NCI-H1092 (cell line): ENCODE data around the gene TAX1BP3.
A peak's percentile ranks its signal among the peaks of the same experiment; 100 is the strongest.
"Not testable (repeated sequence)": the region's sequence is repeated elsewhere in the genome, so short reads cannot be mapped to it uniquely, and the experiment has no call there.

ENCODE experiments used
- DNase-seq: peaks from one replicate; lab custom pipeline; 2025; lab: John Stamatoyannopoulos, UW

Gene TAX1BP3, protein sequence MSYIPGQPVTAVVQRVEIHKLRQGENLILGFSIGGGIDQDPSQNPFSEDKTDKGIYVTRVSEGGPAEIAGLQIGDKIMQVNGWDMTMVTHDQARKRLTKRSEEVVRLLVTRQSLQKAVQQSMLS

DNA sequence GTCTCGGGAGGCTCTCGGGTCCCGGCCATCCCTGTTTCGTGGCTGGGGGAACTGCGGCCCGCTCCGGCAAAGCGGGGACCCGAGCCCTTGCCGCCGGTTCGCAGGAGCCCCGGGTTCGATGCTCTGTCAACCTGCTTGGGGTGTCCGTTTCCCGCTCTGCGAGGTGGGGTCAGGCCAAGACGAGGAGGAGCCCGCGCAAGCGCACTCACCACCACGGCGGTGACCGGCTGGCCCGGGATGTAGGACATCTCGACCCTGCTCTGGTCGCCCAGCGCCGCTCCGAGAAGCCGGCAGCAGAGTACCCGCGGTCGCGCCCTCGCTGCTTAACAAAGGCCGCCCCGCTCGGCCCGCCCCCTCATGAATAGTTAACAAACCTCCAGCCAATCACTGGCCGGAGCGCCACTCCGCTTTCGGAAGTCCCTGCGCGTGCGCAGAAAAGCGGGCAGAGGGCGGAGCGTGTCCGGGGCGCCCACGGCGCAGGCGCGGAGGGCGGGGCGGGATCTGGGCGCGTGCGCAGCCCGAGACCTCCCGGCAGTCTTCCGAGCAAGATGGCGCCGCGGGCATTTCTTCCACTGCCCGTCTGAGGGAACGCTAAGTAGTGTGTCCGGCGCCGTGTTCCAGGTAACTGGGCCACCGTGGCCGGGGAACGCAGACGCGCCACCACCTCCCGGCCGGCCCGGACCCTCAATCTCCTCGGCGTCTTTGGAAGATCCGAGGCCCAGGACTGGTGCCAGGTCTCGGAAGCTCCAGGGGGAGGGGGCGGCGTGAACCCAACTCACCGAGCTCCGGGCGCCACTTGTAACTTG, at the start of gene TAX1BP3, which contains the start of gene EMC6:
Gene TAX1BP3, minus strand, starts transcription at position 300 of the 806 bp plus-strand sequence. Its CDS starts 52 bp downstream, at position 248.
Gene EMC6, plus strand, starts transcription at position 534 of the 806 bp plus-strand sequence. CDS start 335 bp downstream, outside the sequence.
- DNase-seq = peak; percentile 95

DNA sequence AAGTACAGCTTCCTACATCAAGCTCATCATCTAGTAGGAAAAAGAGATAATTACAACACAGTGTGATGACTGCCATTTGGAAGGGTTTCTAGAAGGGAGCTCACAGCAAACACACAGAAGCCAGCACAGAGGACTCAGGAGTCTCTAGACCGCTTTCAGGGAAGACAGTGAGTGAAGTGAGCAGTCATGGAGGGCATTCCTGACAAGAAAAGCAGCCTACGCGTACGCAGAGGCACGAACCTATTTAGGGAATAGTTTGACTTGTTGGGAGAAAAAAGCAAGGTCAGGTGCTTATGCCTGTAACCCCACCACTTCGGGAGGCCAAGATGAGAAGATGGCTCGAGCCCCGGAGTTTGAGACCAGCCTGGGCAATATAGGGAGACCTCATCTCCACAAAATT, 46.9 kb upstream of the TAX1BP3 start:
- no peak for DNase-seq

DNA sequence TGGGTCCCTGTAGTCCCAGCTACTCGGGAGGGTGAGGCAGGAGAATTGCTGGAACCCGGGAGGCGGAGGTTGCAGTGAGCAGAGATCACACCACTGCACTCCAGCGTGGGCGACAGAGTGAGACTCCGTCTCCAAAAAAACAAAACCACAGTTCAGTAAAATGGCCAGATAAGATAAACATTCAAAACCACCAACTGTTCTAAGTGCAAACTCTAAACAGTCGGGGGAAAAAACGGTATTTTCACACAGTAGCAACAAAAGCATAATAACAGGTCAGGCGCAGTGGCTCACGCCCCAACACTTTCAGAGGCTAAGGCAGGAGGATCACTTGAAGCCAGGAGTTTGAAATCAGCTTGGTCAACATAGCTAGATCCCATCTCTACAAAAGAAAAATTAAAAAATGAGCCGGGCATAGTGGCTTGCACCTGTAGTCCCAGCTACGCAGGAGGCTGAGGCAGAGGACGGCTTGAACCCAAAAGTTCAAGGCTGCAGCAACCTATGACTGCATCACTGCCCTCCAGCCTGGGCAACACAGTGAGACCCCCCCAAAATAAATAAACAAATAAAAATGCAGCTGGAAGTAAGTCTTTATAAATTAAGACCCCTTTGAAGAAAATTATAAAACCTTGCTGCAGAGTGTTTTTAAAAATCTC, 44.6 kb upstream of the TAX1BP3 start:
- DNase-seq = no peak

DNA sequence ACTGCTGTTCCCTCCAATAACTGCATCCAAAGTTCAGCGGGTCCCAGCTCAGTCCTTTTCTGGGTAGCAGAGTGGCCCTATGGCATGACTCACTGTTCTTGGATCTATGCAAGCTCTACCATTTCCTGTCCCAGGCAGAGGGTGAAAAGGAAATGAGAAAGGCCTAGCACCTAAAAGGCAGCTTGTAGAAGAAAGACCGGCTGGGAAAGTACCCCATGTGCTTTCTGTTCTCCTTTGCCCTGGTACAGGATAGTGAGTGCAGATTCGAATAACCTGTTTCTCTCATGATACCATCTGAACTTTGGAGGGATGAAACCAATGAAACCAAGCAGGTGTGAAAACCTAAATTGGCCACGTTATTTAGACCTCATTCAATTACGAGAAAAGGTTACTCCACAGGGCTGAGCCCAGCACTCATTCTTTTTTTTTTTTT, 42.6 kb upstream of the TAX1BP3 start:
- no peak for DNase-seq

DNA sequence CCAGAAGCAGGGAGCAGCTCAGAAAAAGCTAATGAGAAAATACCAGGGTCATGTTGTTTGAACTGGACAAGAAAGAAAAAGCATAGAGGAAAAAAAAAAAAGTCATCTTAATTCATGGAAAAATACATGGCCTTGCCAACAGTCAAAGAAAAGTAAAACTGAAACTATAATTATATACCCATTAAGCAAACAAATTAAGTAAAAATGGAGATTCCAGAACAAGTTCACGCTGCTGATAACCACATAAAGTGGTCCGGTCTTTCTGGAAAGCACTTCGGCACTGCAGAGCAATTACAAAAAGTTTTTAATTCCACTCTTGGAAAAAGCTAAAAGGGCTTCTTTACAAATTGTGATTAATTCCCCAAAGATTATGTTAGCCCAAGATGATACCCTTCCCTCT, 40.0 kb upstream of the TAX1BP3 start:
- no peak for DNase-seq

DNA sequence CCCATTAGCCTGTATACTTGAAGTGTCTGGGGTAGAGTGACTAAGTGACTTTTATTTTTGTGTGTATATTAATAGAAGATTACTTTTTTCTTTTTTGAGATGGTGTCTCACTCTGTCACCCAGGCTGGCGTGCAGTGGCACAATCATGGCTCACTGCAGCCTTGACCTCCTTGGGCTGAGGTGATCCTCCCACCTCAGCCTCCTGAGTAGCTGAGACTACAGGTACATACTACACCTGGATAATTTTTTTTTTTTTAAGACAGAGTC, 37.3 kb upstream of the TAX1BP3 start:
- not testable (repeated sequence) for DNase-seq

DNA sequence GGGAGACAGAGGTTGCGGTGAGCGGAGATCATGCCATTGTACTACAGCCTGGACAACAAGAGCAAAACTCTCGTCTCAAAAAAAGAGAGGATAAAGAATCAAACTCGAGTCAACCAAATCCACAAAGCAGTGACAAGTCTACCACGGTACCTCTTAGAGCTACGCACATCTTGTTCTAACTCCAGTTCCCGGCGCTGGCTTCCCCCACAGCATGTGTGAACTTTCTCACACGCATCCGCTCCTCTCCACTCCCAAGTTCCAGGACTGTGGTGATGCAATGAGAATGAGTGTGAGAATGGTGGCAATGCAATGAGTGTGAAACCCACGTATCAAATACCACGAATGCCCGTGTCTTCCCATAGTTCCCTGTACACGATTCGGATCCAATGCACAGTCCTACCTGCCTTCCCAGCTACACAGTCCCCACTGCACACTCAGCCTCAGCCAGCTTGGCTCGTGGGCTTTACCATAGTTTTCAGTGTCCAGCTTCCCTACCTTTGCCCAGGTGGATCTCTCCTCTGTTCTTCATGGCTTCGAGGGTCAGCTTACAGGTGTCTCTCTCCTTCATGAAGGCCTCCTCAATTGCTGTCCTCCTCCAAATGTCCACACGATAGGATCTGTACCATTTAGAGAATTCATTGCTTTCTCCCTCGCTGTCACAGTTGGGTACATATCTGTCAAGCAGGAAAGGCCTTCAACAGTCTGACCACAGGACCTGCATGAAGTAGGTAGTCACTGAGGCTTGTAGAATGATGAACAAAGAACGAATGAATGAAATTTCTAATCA, 36.7 kb upstream of the TAX1BP3 start:
- DNase-seq = no peak

DNA sequence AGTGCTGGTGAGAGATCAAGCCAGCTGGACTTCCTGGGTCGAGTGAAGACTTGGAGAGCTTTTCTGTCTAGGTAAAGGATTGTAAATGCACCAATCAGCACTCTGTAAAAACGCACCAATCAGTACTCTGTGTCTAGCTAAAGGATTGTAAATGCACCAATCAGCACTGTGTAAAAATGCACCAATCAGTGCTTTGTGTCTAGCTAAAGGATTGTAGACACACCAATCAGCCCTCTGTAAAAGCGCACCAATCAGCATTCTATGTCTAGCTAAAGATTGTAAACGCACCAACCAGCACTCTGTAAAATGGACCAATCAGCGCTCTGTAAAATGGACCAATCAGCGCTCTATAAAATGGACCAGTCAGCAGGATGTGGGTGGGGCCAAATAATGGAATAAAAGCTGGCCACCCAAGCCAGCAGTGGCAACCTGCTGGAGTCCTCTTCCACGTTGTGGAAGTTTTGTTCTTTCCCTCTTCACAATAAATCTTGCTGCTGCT, 33.7 kb upstream of the TAX1BP3 start:
- DNase-seq = not testable (repeated sequence)

DNA sequence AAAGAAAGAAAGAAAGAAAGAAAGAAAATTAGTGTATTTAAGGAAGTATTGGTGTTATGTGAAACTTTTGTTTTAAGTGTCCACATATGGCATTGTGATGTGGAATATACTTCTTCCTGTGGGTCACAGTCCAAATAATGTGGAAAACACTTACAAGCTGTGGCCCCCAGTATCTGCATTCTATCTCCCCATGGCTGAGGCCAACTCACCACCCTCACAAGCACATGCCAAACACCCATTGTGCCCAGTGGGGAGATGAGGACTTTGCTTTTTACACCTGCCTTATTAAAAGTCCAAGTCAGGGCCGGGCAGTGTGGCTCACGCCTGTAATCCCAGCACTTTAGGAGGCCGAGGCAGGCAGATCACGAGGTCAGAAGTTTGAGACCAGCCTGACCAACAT, 31.6 kb upstream of the TAX1BP3 start:
- no peak for DNase-seq

DNA sequence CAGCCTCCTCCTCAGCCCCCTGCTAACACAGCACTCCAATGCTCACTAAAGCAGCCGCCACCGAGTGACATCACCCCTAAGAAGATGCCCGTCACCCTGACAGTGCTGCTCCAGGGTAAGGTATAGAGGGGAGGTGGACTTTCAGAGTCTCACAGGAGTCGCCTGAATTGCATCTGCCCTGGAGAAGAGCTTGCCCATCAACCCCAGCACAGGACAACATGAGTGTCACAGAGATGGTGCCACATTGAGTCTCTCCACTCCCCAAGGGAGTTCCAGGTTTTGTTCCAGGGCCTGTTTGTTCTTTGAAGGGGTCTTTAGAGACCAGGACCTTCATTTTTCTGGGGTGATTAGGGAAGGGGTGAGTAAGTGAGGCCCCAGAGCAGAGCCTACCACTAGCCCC, 29.8 kb upstream of the TAX1BP3 start:
- DNase-seq = no peak

DNA sequence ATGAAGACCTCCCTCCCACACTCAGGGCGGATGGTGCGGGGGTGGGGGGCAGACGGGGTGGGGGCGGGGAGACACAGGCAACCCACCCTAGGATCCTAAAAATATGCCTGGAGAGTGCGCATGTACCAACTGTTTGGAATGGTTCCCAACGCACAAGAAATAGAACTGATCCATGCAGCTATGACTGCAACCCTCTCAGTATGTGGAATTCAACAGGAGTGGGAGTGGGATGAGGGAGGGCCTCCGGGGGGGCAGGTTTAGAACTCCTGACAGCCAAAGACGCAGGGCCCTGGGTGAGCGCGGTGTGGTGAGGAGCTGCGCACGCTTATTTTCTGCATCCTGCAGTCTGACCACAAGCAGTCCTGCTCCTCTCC, 28.7 kb upstream of the TAX1BP3 start:
- no peak for DNase-seq

DNA sequence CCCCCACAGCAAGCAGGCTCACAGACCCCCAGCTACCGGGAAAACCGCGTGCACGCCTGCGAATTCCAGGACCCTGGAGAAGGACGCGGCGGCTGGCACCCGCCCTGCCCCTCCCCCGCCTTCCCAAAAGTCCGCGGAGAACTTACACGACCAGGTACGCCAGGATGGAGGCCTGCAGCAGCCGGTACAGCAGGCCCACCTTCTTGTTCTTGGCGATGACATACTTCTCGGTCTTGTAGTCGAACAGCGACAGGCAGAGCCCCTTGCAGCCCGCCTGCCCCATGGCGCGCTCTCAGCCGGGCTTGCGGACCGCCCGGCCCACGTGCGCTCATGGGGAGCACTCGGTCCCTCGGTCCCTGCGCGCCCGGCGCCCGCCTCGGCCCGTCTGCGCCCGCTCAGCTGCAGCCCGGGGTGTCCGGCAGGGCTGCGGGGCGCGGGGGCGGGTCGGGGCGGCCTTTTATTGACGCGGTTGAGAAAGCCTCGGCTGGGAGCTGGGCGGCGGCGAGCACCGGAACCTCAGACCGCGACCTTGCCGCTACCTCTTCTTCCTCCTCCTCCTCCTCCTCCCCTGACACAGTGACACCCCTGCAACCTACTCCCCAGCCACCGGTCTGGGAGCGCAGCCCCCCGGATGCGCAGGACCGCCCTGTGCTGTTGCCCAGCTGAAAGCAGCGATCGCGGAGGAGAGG, 27.5 kb upstream of the TAX1BP3 start, which contains the start of gene P2RX5:
Gene P2RX5, minus strand, starts transcription at position 433 of the 689 bp plus-strand sequence. Its CDS starts 150 bp downstream, at position 283.
- no peak for DNase-seq

DNA sequence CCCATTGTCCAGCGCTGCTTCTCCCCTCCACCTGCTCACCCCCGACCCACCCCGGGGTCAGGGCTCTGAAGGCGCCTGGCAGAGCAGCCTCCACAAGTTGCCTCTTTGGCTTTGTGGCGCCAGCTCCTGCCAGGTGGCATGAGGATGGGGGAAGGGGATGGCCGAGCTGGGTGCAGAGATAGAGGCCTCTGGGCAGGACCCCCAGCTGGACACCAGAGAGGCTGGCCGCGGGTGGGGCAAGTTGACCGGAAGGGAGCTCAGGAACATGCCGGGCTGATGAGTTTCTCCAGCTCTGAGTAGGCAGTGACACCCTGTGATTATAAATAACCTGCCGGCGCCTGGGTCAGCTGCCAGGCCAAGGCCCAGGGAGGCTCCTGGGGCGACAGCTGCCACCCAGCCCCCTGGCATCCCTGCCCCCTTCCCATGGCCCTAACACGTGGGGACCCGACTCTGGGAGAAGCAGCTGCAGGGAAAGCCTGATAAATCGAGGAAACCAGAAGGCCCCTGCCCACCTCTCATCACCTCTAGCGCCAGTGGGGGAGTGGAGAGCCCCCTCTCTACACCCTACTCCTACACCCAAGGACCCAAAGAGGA, 26.8 kb upstream of the TAX1BP3 start:
- no peak for DNase-seq

DNA sequence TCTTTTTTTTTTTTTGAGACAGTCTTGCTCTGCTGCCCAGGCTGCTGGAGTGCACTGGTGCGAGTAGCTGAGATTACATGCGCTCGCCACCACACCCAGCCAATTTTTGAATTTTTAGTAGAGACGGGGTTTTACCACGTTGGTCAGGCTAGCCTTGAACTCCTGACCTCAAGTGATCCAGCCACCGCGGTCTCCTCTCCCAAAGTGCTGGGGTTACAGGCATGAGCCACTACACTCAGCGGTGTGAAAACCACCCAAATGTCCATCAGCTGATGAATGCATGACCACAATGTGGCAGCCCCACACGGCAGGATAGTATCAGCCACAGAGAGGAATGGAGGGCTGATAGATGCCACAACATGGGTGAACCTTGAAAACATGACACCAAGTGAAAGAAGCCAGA, 25.5 kb upstream of the TAX1BP3 start:
- DNase-seq = no peak

DNA sequence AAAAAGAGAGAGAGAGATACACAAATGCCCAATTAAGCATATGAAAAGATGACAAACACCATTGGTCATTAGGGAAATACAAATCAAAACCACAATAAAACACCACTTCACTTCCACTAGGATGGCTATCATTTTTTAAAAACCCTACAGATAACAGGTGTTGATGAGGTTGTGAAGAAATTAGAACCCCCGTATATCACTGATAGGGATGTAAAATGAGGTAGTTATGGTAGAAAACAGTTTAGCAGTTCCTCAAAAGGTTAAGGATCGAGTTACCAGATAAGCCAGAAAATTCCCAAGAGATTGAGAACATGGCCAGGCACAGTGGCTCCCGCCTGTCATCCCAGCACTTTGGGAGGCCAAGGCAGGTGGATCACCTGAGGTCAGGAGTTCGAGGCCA, 24.8 kb upstream of the TAX1BP3 start:
- DNase-seq = no peak

DNA sequence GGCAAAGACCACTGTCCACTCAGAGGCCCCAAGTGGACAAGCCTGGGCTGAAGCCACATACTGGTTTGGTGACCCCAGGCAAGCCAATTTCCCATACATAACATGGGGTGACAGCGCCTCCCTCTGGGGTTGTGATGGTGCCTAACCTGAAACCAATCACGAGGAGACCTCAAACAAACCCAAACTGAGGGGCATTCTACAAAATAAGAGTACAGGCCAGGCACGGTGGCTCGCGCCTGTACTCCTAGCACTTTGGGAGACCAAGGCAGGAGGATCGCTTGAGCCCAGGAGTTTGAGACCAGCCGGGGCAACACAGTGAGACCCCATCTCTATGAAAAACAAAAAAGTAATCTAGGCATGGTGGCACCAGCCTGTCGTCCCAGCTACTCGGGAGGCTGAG, 24.0 kb upstream of the TAX1BP3 start:
- no peak for DNase-seq

DNA sequence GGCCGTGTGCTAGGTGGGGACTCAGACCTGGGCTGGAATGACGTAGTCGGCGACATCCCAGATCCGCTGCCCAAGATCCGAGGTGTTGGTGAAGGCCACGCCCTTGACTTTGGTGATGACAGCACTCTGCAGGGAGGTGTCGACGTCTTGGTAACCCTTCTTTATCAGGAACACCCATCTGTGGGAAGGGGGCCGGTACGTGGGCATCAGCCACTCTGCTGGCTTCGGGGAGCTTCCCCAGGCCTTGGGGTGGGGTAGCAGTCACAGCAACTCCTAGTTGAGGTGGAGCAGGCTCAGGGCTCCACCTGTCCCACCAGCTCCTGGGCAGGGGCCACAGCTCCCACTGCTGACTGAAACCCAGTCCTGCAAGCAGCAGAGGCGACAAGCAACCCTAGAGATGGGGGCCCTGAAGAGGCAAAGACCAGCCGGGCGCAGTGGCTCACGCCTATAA, 23.3 kb upstream of the TAX1BP3 start:
- no peak for DNase-seq

DNA sequence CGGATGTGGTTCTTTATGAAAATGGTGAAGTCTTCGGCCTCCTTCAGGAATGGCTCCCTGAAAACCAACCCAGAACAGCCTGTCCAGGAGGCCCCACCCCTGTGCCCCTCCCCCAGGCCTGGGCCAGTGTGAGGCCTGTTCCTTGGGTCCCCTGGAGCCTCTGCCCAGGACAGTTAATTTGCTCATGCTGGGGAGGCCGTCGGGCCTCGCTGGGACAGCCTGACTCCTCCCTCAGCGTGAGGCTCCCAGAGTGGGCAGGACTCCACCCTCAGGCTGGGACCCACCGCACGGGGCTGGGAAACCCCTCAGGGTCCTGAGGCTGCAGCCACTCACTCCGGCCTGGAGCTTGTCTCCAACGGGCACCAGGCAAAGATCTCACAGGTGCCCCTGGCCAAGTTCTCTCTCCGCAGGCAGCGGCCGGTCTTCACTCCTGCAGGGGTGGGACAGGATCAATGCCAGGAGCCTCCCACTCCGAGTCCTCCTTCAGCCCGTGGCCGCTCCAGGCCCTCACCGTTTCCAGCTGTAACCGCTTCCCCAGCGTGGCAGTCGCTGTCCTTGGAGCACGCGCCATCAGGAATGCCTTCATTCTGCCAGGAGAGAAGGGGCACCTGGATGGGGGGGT, 21.8 kb upstream of the TAX1BP3 start:
- DNase-seq = no peak

DNA sequence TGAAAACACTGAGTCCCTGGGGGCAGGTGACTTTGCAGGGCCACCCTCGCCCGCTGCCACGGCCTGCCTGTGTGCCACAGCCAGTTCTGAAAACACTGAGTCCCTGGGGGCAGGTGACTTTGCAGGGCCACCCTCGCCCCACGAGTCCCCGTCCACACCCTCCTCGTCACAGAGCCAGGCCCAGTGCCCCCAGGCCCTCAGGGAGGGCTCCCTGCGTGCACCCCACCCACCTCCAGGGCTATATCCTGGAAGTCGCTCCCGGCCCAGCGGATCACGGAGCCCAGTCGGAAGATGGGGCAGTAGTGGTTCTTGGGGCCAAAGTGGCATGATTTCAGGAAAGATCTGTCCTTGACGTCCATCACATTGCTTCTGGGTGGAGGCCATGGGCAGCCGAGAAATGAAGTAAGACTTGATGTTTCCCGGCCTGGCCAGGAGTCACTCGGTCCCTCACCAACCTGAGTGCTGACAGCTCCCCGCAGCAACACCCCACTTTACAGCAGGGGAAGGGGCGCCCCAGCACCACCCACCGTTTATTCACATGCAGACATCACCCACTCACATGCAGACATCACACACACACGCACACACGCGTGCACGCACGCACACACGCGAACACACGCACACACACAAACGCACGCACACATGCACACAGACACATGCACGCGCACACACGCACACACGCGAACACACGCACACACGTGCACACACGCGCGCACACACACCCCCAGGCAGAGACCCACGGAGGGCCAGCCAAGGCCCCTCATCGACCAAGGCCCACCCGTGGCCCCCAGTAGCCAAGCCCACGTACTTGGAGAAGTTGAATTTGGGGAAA, 21.1 kb upstream of the TAX1BP3 start:
- DNase-seq = no peak

DNA sequence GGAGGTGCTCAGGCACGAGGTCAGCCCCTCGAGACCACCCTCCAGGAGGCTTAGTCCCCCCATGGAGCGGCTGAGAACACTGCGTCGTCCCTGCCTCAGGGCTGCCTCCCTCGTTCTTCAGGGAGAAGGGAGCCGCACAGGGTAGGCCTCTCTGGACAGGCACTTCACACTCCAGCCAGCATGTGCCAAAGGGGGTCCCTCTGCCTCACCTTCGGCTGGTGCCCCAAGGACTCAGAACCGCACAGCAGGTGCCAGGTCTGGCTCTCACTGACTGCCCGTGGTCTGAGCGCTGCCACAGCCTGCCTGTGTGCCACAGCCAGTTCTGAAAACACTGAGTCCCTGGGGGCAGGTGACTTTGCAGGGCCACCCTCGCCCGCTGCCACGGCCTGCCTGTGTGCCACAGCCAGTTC, 20.5 kb upstream of the TAX1BP3 start:
- no peak for DNase-seq
